ENCODE measurements around the gene DGCR8. TPM values are rescaled to one million over a fixed set of nuclear protein-coding genes. Genes with fewer than 3 reads are reported as not detected.

The DGCR8 gene
- total RNA-seq, 1 donor from 2014 or later = 42.2 TPM

DNA sequence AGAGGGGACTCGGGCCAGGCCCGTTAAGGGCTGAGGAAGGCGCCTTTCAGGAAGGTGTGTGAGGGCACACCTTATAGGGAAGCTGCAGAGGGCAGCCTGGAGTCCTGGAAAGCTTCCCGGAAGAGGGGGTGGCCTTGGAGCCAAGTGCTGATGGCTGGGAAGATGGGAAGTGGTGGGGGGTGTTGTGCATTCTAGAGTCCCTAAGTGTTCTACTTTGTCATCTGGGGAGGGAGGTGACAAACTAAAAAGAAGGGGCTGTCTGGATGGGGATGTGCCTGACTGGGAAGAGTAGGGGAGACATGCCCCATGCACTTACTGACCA lies 58.3 kb downstream of the DGCR8 start:
- DNase-seq = no peak

- no peak for DNase-seq
Measured at GRCh38 chr22:20138868-20139267, 58.8 kb downstream of the DGCR8 start.

GRCh38 chr22:20139391-20140106 lies 59.5 kb downstream of the DGCR8 start:
- DNase-seq = no peak

- no peak for DNase-seq
Measured at GRCh38 chr22:20140107-20140445, 60.0 kb downstream of the DGCR8 start.

- DNase-seq = no peak
Measured at GRCh38 chr22:20140521-20140964, 60.5 kb downstream of the DGCR8 start.

DNA sequence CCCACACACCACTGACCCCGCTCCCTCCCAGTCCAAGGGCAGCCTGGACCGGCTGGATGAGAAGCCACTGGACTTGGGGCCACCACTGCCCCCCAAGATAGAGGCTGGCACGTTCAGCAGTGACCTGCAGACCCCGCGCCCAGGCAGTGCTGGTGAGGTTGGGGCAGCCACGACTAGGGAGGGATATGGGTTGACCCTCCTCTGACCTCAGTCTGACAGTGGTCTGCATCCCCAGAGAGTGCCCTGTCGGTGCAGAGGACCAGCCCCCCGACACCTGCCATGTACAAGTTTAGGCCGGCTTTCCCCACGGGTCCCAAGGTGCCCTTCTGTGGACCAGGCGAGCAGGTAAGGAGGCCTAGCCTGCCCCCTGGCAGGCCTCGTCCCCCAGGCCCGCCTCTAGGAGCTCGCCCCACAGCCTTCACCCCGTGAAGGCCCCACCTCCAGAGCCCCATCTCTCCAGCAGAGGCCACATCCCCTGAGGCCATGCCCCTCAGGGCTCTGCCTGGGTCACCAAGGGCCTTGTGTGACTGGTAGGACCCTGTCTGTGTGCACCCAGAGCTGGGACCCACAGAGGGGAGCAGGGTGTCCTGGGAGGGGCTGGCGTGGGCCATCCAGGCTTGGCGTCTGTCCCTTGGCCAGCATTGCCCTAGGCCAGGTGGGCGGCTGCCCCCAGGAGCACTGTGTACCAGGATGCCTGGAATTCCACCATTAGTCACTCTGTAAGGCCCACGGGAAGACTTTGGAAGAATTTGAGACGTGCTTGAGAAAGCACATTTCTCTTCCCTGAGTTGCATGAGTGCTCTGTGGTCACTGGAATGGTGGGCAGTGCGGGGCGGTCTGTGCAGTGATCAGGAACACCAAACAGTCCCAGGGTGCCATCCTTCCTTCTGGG lies 61.4 kb downstream of the DGCR8 start:
- no peak for DNase-seq

DNA sequence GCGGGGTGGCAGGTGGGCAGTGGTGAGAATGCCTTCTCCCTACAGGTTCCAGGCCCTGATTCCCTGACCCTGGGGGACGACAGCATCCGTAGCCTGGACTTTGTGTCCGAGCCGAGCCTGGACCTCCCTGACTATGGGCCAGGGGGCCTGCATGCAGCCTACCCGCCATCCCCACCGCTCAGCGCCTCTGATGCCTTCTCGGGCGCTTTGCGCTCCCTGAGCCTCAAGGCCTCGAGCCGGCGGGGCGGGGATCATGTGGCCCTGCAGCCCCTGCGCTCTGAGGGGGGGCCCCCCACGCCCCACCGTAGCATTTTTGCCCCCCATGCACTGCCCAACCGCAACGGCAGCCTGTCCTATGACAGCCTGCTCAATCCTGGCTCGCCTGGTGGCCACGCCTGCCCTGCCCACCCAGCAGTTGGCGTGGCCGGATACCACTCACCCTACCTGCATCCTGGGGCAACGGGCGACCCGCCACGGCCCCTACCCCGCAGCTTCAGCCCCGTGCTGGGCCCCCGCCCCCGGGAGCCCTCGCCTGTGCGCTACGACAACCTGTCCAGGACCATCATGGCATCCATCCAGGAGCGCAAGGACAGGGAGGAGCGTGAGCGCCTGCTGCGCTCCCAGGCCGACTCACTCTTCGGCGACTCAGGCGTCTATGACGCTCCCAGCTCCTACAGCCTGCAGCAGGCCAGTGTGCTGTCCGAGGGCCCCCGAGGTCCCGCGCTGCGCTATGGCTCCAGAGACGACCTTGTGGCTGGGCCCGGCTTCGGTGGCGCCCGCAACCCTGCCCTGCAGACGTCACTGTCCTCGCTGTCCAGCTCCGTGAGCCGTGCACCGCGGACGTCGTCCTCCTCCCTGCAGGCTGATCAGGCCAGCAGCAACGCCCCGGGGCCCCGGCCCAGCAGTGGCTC lies 62.9 kb downstream of the DGCR8 start:
- DNase-seq = no peak

DNA sequence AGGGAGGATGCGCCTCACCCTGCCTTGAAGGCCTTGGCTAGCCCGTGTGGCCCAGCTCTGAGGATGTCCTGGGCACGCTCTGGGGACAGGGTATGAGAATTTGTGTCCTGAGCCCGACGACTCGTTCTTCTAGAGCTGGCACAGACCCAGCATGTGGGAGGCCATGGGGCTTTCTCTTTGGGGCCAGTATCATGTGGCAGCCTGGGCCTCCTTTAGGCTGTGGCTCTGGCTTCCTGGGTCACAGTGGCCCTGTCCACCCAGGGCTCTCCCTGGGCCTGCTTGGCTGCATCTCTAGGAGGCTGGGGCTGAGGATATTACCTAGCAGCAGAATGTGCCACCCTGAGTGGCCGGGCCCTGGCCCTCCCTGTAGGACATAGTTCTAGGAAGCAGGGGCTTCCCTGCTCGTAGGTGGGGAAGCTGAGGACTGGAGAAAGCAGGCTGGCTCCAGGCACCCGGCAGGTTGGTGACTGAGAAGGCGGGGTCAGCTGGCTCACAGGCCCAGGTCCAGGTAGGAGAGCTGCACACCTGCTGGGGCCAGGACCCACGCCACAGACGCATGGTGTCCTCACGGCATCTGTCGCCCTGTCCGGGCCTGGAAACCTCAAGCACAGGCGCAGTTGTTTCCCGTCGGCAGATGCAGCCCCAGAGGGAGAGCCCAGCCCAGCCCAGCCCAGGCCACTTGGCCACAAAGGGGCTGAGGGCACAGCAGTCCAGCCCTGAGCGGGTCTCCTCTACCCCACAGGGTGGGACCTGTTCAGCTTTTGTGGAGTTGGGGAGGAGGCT lies 64.0 kb downstream of the DGCR8 start:
- no peak for DNase-seq

GRCh38 chr22:20145206-20145831 lies 65.3 kb downstream of the DGCR8 start:
- no peak for DNase-seq

- no peak for DNase-seq
Measured at GRCh38 chr22:20145832-20146223, 65.8 kb downstream of the DGCR8 start.

- peak; percentile 56 for DNase-seq
Measured at GRCh38 chr22:20146777-20147176, 66.7 kb downstream of the DGCR8 start.

DNA sequence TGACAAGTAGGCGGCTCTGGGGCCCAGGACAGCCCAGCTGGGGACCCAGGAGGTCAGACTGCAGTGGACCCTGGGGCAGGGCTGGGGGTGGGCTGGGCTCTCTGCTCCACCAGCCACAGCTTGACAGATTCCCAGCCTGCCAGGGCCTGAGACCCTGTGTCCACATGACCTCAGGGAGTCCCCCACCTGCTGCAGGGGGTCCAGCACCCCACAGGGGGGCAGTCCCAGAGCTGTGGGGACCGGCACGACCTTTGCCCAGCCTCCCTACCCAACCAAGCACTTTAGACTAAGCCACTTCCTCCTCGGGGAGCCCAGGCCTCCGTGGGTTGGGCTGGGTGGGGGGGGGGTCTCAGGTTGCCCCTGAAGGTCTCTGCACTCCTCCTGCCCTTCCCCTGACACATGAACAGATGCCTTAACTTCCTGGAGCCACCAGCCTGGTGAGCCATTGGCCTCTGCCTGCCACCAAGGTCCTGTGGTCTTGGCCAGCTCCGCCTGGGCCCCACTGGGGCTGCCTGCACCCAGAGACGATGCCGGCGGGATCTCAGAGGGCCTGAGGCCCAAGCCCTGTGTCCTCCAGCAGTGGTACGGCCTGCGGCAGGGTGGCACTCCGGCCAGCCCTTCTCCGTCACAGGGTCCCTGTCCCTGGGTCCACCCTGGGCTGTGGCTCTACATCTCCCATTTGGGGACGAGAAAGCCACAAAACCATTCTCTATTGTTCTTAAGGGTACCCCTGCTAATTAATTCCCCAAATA lies 67.4 kb downstream of the DGCR8 start:
- no peak for DNase-seq

- DNase-seq = no peak
Measured at GRCh38 chr22:20148414-20148813, 68.4 kb downstream of the DGCR8 start.

GRCh38 chr22:20149257-20150250 lies 69.5 kb downstream of the DGCR8 start:
- DNase-seq = no peak

DNA sequence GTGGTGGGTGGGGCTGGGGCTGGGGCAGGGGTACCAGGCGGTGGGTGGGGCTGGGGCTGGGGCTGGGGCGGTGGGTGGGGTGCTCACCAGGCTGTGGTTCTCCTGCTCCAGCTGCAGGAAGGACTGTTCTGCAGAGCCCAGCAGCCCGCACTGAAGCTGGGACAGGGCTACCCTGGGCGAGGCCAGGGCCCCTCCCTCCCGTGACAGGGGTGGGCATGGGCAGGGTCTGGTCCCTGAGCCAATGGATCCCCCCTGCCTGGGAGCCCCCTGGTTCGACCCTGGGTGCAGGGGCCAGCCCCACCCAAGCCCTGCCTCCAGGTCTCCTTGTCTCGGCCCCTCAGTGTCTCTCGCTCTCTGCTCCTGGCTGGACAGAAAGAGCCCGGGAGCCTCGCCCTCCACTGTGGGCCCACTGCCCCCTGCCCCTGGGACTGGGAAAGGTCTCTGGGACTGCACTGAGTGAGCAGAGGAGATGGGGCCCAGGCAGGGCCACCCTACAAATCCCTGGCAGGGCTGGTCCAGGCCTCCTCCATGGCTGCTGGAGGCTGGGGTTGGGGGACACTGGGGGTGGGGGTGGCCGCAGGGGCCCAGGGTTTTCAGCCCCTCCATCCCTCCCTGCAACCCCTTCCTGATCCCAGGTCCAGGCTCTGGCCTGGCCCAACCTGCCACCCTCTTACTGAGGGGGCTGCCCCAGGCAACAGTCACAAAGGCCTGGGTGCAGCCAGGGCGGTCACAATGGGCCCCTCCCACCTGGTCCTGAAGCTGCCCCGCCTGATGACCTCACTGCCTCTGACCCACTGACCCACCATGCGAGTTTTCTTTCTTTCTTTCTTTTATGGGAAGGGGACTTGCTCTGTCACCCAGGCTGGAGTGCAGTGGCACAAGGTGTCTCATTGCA lies 70.6 kb downstream of the DGCR8 start, which contains the start of gene CCDC188:
TSS of gene CCDC188 (minus strand) at position 675 of the 895 bp plus-strand sequence. CDS start at position 606, 69 bp downstream.
- no peak for DNase-seq

GRCh38 chr22:20151276-20151588 lies 71.2 kb downstream of the DGCR8 start:
- no peak for DNase-seq

GRCh38 chr22:20152464-20152890 lies 72.4 kb downstream of the DGCR8 start:
- DNase-seq = no peak

GRCh38 chr22:20153945-20154344 lies 73.9 kb downstream of the DGCR8 start:
- DNase-seq = no peak

All from tongue (tissue), 2 donors.